Neural progenitor cell (in vitro differentiated cells): ENCODE measurements around the gene EXD3. TPM values are rescaled to one million over a fixed set of nuclear protein-coding genes. Genes with fewer than 3 reads are reported as not detected.

ENCODE experiments used
- DNase-seq: peaks from one replicate; pipeline ENCODE4 v3.0.0-alpha.2; 2016; ENCODE audit warnings: low spot score
- H2AFZ ChIP-seq: fragments of 200-600 bp; sonication (generic); replicated peaks from 2 replicates; pipeline ENCODE4 v1.6.1; 2016; ENCODE audit warnings: antibody characterized with exemption
- H3F3A ChIP-seq: fragments of 200-600 bp; sonication (generic); 2 replicates; pipeline ENCODE4 v1.6.1; 2016; ENCODE audit warnings: antibody characterized with exemption, low read depth
- H3K27ac ChIP-seq: fragments of 200-600 bp; sonication (generic); 2 replicates; pipeline ENCODE4 v1.5.1; 2016; ENCODE audit warnings: mild to moderate bottlenecking
- H3K27me3 ChIP-seq: fragments of 200-600 bp; sonication (generic); 2 replicates; pipeline ENCODE4 v1.6.1; 2016; ENCODE audit warnings: mild to moderate bottlenecking, moderate library complexity
- H3K36me3 ChIP-seq: fragments of 200-600 bp; sonication (generic); 2 replicates; pipeline ENCODE4 v1.5.1; 2016
- H3K4me1 ChIP-seq: fragments of 200-600 bp; sonication (generic); 2 replicates; pipeline ENCODE4 v1.6.1; 2016; ENCODE audit warnings: mixed run types
- H3K4me2 ChIP-seq: fragments of 200-600 bp; sonication (generic); 2 replicates; pipeline ENCODE4 v1.6.1; 2016
- H3K4me3 ChIP-seq: fragments of 200-600 bp; sonication (generic); 2 replicates; pipeline ENCODE4 v1.5.1; 2016
- H3K79me2 ChIP-seq: fragments of 200-600 bp; sonication (generic); 2 replicates; pipeline ENCODE4 v1.6.1; 2016; ENCODE audit warnings: low read depth
- H3K9ac ChIP-seq: fragments of 200-600 bp; sonication (generic); 2 replicates; pipeline ENCODE4 v1.6.1; 2016
- H3K9me3 ChIP-seq: fragments of 200-600 bp; sonication (generic); 2 replicates; pipeline ENCODE4 v1.5.1; 2016; ENCODE audit warnings: low read depth
- H4K20me1 ChIP-seq: fragments of 200-600 bp; sonication (generic); 2 replicates; pipeline ENCODE4 v1.6.1; 2016; ENCODE audit warnings: low read depth
- H3K27ac Mint-ChIP-seq: 3 replicates; pipeline ENCODE4 v1.8.0; 2021; ENCODE audit warnings: mixed read lengths
- H3K27me3 Mint-ChIP-seq: 2 replicates; pipeline ENCODE4 v1.8.0; 2022; ENCODE audit warnings: low read depth, mild to moderate bottlenecking, inconsistent platforms, moderate library complexity, mixed read lengths; ENCODE audit not compliant: insufficient read depth
- H3K36me3 Mint-ChIP-seq: 3 replicates; pipeline ENCODE4 v1.8.0; 2021; ENCODE audit warnings: mixed read lengths
- H3K4me1 Mint-ChIP-seq: 3 replicates; pipeline ENCODE4 v1.8.0; 2021; ENCODE audit warnings: mixed read lengths
- H3K4me3 Mint-ChIP-seq: 3 replicates; pipeline ENCODE4 v1.8.0; 2021; ENCODE audit warnings: mild to moderate bottlenecking, moderate library complexity, mixed read lengths
- H3K9me3 Mint-ChIP-seq: 3 replicates; pipeline ENCODE4 v1.8.0; 2020; ENCODE audit warnings: mixed read lengths
- CTCF ChIP-seq: fragments of 200-600 bp; sonication (generic); IDR thresholded peaks from 2 replicates; pipeline ENCODE4 v1.5.1; 2017; ENCODE audit warnings: antibody characterized with exemption, mild to moderate bottlenecking
- EZH2 ChIP-seq: fragments of 200-600 bp; sonication (generic); IDR thresholded peaks from 2 replicates; pipeline ENCODE4 v1.6.1; 2017; ENCODE audit warnings: antibody characterized with exemption, mild to moderate bottlenecking, moderate library complexity
- EZH2phosphoT487 ChIP-seq: fragments of 200-600 bp; sonication (generic); IDR thresholded peaks from 2 replicates; pipeline ENCODE4 v1.6.1; 2017; ENCODE audit warnings: antibody characterized with exemption
- total RNA-seq: library from RNA; depleted of rRNA; stranded (reverse); fragments of >200 nt; gene quantifications from 2 replicates; pipeline ENCODE4 v1.2.3, GENCODE V29; 2015; ENCODE audit warnings: low replicate concordance

Gene EXD3
- total RNA-seq, 1 donor from 2014 or later, result 4.7 TPM

- no peak overlapping the region for H3K4me3 Mint-ChIP-seq
- no peak for TF ChIP-seq CTCF
- no peak for TF ChIP-seq EZH2
- no peak for TF ChIP-seq EZH2phosphoT487
These were observed 38.3 kb upstream of the EXD3 start for GRCh38 chr9:137461316-137461662.

GRCh38 chr9:137460363-137461315, 37.7 kb upstream of the EXD3 start:
- no peak overlapping the region for H3K27ac Mint-ChIP-seq
- H3K27me3 Mint-ChIP-seq, result peaks cover 2% of the 10 kb centered on the region
- DNase-seq, result no peak
- H3K27ac ChIP-seq, result no peak overlapping the region
- H3K9ac ChIP-seq, result no peak overlapping the region
- H4K20me1 ChIP-seq, result peaks cover 29% of the 10 kb centered on the region
- peaks cover 2% of the 10 kb centered on the region for H3K36me3 Mint-ChIP-seq
- H3K36me3 ChIP-seq, result no peaks in the 10 kb centered on the region
- H3K9me3 ChIP-seq, result no peaks in the 10 kb centered on the region
- H3K27me3 ChIP-seq, result peaks cover 48% of the 10 kb centered on the region
- H3K4me1 ChIP-seq, result peaks cover 11% of the 10 kb centered on the region
- no peak overlapping the region for H3K4me3 Mint-ChIP-seq
- no peak overlapping the region for H3K4me3 ChIP-seq
- no peak overlapping the region for H3K4me2 ChIP-seq
- no peaks in the 10 kb centered on the region for H3K9me3 Mint-ChIP-seq
- H3K4me1 Mint-ChIP-seq, result peaks cover 12% of the 10 kb centered on the region
- no peaks in the 10 kb centered on the region for H3F3A ChIP-seq
- no peak overlapping the region for H2AFZ ChIP-seq
- peaks cover 7% of the 10 kb centered on the region for H3K79me2 ChIP-seq
- TF ChIP-seq CTCF, result no peak
- no peak for TF ChIP-seq EZH2
- TF ChIP-seq EZH2phosphoT487, result no peak

More at GRCh38 chr9:137461316-137461662, 38.3 kb upstream of the EXD3 start:
- H3K36me3 ChIP-seq, result no peaks in the 10 kb centered on the region
- no peaks in the 10 kb centered on the region for H3K9me3 ChIP-seq
- no peak overlapping the region for H3K9ac ChIP-seq
- peaks cover 11% of the 10 kb centered on the region for H3K4me1 ChIP-seq
- DNase-seq, result no peak
- no peak overlapping the region for H3K4me2 ChIP-seq
- Mint-ChIP-seq H3K36me3 (no peaks in the 10 kb centered on the region), H3K9me3 (peaks cover 1% of the 10 kb centered on the region), H3K27ac (no peak overlapping the region), H3K27me3 (no peaks in the 10 kb centered on the region), H3K4me1 (peaks cover 9% of the 10 kb centered on the region)
- H3F3A ChIP-seq, result no peaks in the 10 kb centered on the region
- no peak overlapping the region for H2AFZ ChIP-seq
- H3K79me2 ChIP-seq, result peaks cover 7% of the 10 kb centered on the region
- peaks cover 23% of the 10 kb centered on the region for H4K20me1 ChIP-seq
- no peak overlapping the region for H3K27ac ChIP-seq
- no peak overlapping the region for H3K4me3 ChIP-seq
- H3K27me3 ChIP-seq, result peaks cover 48% of the 10 kb centered on the region

- Histone ChIP-seq H3K4me2 (peak overlapping the region; percentile 46), H3K9me3 (no peaks in the 10 kb centered on the region), H3K4me3 (no peak overlapping the region), H3K27me3 (peaks cover 48% of the 10 kb centered on the region), H3K27ac (no peak overlapping the region), H3K9ac (no peak overlapping the region), H3K79me2 (peaks cover 7% of the 10 kb centered on the region), H3K36me3 (no peaks in the 10 kb centered on the region), H4K20me1 (peaks cover 38% of the 10 kb centered on the region), H3F3A (peaks cover 4% of the 10 kb centered on the region), H2AFZ (no peak overlapping the region), H3K4me1 (peaks cover 12% of the 10 kb centered on the region)
- no peak for TF ChIP-seq EZH2phosphoT487
- TF ChIP-seq EZH2, result no peak
- no peak for DNase-seq
- peak overlapping the region; percentile 83 for H3K27ac Mint-ChIP-seq
- no peaks in the 10 kb centered on the region for H3K9me3 Mint-ChIP-seq
- H3K36me3 Mint-ChIP-seq, result peaks cover 2% of the 10 kb centered on the region
- H3K4me3 Mint-ChIP-seq, result peak overlapping the region; percentile 73
- H3K27me3 Mint-ChIP-seq, result peaks cover 2% of the 10 kb centered on the region
- peaks cover 13% of the 10 kb centered on the region for H3K4me1 Mint-ChIP-seq
These were observed 36.8 kb upstream of the EXD3 start for GRCh38 chr9:137459601-137460362.
